VCaP (cell line): ENCODE results near the gene WDR19.
"Not testable (repeated sequence)": the region's sequence is repeated elsewhere in the genome, so short reads cannot be mapped to it uniquely, and the experiment has no call there.

Source experiments
- H3K27ac ChIP-seq: fragments of 450-650 bp; 2 replicates; pipeline ENCODE4 v1.5.1; 2017
- TF ChIP-seq, protein P1 (sequence below): fragments of 450-650 bp; conservative IDR thresholded peaks from 2 replicates; pipeline ENCODE4 v1.5.1; 2017; ENCODE audit warnings: mild to moderate bottlenecking, moderate library complexity

The WDR19 gene

DNA sequence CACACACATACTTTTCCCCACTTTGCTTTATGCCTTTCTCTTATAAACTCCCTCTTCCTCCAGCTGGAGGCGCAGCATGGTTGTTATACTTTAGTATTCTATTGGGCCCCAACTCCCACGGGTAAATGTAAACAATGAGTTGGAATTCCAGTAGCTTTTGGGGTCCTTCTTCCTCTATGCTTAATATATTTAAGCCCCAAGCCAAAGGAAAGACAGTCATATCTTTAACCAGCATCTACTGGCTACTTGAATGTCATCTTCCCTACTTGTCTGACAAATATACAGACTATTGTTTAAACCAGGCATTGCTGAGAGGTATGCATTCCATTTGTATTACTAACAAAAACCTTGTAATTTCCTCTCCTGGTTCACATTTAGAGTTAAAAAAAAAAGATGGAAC, 72.9 kb downstream of the WDR19 start:
- TF ChIP-seq, protein P1, sequence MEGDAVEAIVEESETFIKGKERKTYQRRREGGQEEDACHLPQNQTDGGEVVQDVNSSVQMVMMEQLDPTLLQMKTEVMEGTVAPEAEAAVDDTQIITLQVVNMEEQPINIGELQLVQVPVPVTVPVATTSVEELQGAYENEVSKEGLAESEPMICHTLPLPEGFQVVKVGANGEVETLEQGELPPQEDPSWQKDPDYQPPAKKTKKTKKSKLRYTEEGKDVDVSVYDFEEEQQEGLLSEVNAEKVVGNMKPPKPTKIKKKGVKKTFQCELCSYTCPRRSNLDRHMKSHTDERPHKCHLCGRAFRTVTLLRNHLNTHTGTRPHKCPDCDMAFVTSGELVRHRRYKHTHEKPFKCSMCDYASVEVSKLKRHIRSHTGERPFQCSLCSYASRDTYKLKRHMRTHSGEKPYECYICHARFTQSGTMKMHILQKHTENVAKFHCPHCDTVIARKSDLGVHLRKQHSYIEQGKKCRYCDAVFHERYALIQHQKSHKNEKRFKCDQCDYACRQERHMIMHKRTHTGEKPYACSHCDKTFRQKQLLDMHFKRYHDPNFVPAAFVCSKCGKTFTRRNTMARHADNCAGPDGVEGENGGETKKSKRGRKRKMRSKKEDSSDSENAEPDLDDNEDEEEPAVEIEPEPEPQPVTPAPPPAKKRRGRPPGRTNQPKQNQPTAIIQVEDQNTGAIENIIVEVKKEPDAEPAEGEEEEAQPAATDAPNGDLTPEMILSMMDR, result no peak
- no peak overlapping the region for H3K27ac ChIP-seq

DNA sequence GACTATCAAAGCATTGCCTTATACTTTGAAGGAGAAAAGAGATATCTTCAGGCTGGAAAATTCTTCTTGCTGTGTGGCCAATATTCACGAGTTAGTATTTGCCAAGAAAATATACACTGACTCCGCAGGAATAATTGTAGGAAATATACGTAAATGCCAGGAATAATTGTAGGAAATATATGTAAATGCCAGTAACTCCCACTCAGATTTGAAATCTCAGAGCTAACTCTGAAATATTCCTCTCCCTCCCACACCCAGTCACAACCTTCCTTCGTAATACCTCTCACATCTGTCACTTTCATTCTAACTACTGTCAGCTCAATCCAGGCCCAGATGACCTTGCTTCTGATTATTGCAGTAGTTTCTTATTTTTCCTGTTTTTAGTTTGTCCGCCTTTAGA, 73.5 kb downstream of the WDR19 start:
- TF ChIP-seq, protein P1, result no peak
- H3K27ac ChIP-seq, result no peak overlapping the region

- H3K27ac ChIP-seq, result no peak overlapping the region
- TF ChIP-seq, protein P1, result no peak
These were observed 74.1 kb downstream of the WDR19 start for GRCh38 chr4:39256436-39256835.

- no peak overlapping the region for H3K27ac ChIP-seq
- TF ChIP-seq, protein P1, result no peak
These were observed 77.4 kb downstream of the WDR19 start for GRCh38 chr4:39259571-39260330.

DNA sequence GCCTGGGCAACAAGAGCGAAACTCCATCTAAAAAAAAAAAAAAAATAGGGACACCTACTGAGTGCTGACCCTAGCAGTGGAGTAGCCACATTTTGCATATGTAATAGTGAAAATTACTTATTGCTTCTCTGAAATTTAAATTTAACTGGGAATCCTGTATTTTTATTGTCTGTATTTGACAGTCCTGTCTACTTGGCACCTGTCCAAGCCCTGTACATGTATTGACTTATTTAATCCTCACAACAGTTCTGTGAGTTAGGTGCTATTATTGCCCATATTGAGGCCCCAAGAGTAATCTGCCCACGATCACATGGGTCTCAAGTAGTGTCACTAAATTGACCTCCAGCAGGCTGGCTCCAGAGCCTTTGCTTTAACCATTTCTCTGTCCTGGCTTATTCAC, 81.6 kb downstream of the WDR19 start:
- TF ChIP-seq, protein P1, result no peak
- no peak overlapping the region for H3K27ac ChIP-seq

- no peak overlapping the region for H3K27ac ChIP-seq
- TF ChIP-seq, protein P1, result no peak
These were observed 92.2 kb downstream of the WDR19 start for GRCh38 chr4:39274503-39274902.

DNA sequence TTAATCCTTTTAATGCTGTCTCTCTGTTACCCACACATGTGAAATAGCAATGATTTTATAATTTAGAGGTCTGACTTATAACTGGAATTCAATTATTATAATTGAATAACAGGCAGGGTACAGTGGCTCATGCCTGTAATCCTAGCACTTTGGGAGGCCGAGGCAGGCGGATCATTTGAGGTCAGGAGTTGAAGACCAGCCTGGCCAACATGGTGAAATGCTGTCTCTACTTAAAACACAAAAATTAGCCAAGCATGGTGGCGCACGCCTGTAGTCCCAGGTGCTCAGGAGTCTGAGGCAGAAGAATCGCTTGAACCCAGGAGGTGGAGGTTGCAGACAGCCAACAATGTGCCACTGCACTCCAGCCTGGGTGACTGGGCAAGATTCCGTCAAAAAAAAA, 95.3 kb downstream of the WDR19 start:
- H3K27ac ChIP-seq, result not testable (repeated sequence)

DNA sequence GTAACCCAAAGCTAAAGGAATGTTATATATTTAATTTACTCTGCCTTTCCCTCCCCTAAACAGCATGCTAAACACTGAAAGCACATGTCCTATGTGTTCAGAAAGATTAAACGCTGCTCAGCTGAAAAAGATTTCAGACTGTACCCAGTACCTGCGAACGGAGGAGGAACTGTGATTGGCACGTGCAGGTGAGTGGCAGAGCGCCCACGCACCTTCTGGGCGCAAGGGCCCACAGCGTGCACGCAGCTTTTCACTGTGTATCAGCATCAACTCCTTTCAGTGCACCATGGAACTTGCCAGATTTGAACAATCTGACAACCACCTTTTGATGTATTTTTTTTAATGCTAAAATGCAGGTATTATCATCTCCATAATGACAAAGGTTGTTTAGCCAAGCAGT, 96.1 kb downstream of the WDR19 start:
- no peak overlapping the region for H3K27ac ChIP-seq
- TF ChIP-seq, protein P1, result no peak
